ENCODE results near the gene INSIG1.

Gene INSIG1

DNA sequence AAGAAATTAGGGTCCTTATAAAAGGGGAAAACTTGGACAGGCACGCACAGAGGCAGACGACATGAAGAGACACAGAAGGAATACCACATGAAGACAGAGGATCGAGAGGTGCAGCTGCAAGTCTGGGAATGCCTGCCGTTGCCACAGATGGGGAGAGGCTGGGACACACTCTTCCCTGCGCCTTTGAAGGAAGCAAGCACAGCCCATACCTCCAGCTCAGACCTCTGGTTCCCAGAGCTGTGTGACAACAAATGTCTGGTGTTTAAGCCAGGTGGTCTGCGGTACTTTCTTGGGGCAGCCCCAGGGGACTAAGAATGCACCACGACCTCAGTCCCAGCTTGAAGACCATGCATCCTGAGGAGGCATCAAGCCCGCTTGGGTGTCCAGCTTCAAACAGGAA, 18.3 kb downstream of the INSIG1 start:
- no peak for ATAC-seq
- TF ChIP-seq ARNTL (CRISPR knock-in tag; IDR thresholded peaks at IDR 0.05; ENCODE audit: borderline replicate concordance, low read depth), result no peak
- no peak for TF ChIP-seq ZNF70 (CRISPR knock-in tag; IDR thresholded peaks at IDR 0.05)
- TF ChIP-seq, protein P1, sequence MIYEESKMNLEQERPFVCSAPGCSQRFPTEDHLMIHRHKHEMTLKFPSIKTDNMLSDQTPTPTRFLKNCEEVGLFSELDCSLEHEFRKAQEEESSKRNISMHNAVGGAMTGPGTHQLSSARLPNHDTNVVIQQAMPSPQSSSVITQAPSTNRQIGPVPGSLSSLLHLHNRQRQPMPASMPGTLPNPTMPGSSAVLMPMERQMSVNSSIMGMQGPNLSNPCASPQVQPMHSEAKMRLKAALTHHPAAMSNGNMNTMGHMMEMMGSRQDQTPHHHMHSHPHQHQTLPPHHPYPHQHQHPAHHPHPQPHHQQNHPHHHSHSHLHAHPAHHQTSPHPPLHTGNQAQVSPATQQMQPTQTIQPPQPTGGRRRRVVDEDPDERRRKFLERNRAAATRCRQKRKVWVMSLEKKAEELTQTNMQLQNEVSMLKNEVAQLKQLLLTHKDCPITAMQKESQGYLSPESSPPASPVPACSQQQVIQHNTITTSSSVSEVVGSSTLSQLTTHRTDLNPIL (CRISPR knock-in tag; IDR thresholded peaks at IDR 0.05; ENCODE audit: low read depth), result no peak
- no peak for TF ChIP-seq ZFP3 (CRISPR knock-in tag; IDR thresholded peaks at IDR 0.05)
- no peak for TF ChIP-seq OSR1 (CRISPR knock-in tag; IDR thresholded peaks at IDR 0.05)
- TF ChIP-seq ESRRG (CRISPR knock-in tag; IDR thresholded peaks at IDR 0.05), result no peak
- no peak for TF ChIP-seq ZNF8 (CRISPR knock-in tag; IDR thresholded peaks at IDR 0.05)
- no peak for TF ChIP-seq SNAI2 (CRISPR knock-in tag; IDR thresholded peaks at IDR 0.05)
- no peak for TF ChIP-seq ZNF565 (CRISPR knock-in tag; conservative IDR thresholded peaks at IDR 0.05; ENCODE audit: low read depth)
- TF ChIP-seq TCF4 (CRISPR knock-in tag; IDR thresholded peaks at IDR 0.05; ENCODE audit: borderline replicate concordance), result no peak
- no peak for TF ChIP-seq BACH2 (CRISPR knock-in tag; IDR thresholded peaks at IDR 0.05; ENCODE audit: borderline replicate concordance)
- no peak for TF ChIP-seq CSDC2 (CRISPR knock-in tag; IDR thresholded peaks at IDR 0.05)
- TF ChIP-seq, protein P2, sequence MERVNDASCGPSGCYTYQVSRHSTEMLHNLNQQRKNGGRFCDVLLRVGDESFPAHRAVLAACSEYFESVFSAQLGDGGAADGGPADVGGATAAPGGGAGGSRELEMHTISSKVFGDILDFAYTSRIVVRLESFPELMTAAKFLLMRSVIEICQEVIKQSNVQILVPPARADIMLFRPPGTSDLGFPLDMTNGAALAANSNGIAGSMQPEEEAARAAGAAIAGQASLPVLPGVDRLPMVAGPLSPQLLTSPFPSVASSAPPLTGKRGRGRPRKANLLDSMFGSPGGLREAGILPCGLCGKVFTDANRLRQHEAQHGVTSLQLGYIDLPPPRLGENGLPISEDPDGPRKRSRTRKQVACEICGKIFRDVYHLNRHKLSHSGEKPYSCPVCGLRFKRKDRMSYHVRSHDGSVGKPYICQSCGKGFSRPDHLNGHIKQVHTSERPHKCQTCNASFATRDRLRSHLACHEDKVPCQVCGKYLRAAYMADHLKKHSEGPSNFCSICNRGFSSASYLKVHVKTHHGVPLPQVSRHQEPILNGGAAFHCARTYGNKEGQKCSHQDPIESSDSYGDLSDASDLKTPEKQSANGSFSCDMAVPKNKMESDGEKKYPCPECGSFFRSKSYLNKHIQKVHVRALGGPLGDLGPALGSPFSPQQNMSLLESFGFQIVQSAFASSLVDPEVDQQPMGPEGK (CRISPR knock-in tag; IDR thresholded peaks at IDR 0.05; ENCODE audit: borderline replicate concordance), result no peak

DNA sequence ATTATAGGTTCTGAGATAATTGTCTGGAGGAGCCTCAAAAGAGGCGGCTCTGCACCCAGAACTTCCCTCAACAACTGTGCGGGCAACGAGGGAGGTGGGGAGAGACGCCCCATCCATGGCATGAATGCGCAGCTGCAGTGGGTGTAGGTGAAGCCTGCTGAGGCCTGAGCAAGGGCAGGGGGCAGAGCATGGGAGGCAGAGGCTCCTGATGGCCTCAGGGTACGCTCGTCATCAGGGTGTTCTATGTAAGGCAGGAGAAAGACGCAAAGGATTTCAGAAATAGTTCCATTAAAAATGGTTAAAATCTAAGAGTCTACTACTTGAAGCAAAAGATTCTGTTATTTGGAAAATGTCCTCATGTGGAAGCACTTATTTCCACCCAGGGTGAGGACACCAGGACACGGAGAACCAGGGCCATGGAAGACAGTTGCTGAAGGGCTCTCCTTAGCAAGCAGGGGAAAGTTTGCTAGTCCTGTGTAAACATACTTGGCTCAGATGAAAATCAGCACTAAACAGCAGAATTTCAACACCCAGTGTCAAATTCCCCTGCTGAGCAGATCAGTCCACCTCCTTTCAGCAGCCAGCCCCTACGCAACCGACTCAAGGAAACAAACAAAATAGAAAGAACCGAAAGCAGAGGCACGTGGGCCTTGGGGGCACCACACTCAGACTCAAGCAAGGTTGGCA, 18.9 kb downstream of the INSIG1 start:
- no peak for ATAC-seq

More for the DNA sequence above, 18.9 kb downstream of the INSIG1 start:
- no peak for TF ChIP-seq CSDC2 (CRISPR knock-in tag; IDR thresholded peaks at IDR 0.05)
- no peak for TF ChIP-seq ZNF70 (CRISPR knock-in tag; IDR thresholded peaks at IDR 0.05)
- TF ChIP-seq, protein P3, sequence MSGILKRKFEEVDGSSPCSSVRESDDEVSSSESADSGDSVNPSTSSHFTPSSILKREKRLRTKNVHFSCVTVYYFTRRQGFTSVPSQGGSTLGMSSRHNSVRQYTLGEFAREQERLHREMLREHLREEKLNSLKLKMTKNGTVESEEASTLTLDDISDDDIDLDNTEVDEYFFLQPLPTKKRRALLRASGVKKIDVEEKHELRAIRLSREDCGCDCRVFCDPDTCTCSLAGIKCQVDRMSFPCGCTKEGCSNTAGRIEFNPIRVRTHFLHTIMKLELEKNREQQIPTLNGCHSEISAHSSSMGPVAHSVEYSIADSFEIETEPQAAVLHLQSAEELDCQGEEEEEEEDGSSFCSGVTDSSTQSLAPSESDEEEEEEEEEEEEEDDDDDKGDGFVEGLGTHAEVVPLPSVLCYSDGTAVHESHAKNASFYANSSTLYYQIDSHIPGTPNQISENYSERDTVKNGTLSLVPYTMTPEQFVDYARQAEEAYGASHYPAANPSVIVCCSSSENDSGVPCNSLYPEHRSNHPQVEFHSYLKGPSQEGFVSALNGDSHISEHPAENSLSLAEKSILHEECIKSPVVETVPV (CRISPR knock-in tag; IDR thresholded peaks at IDR 0.05), result no peak
- TF ChIP-seq TOX (CRISPR knock-in tag; IDR thresholded peaks at IDR 0.05; ENCODE audit: borderline replicate concordance), result no peak
- TF ChIP-seq ESRRG (CRISPR knock-in tag; IDR thresholded peaks at IDR 0.05), result no peak
- no peak for TF ChIP-seq ZNF8 (CRISPR knock-in tag; IDR thresholded peaks at IDR 0.05)
- no peak for TF ChIP-seq ZC3H10 (CRISPR knock-in tag; IDR thresholded peaks at IDR 0.05)
- no peak for TF ChIP-seq ZFP30 (CRISPR knock-in tag; IDR thresholded peaks at IDR 0.05)
- no peak for TF ChIP-seq RARB (CRISPR knock-in tag; IDR thresholded peaks at IDR 0.05)
- TF ChIP-seq, protein P4, sequence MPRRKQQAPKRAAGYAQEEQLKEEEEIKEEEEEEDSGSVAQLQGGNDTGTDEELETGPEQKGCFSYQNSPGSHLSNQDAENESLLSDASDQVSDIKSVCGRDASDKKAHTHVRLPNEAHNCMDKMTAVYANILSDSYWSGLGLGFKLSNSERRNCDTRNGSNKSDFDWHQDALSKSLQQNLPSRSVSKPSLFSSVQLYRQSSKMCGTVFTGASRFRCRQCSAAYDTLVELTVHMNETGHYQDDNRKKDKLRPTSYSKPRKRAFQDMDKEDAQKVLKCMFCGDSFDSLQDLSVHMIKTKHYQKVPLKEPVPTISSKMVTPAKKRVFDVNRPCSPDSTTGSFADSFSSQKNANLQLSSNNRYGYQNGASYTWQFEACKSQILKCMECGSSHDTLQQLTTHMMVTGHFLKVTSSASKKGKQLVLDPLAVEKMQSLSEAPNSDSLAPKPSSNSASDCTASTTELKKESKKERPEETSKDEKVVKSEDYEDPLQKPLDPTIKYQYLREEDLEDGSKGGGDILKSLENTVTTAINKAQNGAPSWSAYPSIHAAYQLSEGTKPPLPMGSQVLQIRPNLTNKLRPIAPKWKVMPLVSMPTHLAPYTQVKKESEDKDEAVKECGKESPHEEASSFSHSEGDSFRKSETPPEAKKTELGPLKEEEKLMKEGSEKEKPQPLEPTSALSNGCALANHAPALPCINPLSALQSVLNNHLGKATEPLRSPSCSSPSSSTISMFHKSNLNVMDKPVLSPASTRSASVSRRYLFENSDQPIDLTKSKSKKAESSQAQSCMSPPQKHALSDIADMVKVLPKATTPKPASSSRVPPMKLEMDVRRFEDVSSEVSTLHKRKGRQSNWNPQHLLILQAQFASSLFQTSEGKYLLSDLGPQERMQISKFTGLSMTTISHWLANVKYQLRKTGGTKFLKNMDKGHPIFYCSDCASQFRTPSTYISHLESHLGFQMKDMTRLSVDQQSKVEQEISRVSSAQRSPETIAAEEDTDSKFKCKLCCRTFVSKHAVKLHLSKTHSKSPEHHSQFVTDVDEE (CRISPR knock-in tag; IDR thresholded peaks at IDR 0.05), result no peak
- no peak for TF ChIP-seq PPARA (CRISPR knock-in tag; IDR thresholded peaks at IDR 0.05; ENCODE audit: borderline replicate concordance)
- TF ChIP-seq, protein P2 (CRISPR knock-in tag; IDR thresholded peaks at IDR 0.05; ENCODE audit: borderline replicate concordance), result no peak
- no peak for TF ChIP-seq ZFP3 (CRISPR knock-in tag; IDR thresholded peaks at IDR 0.05)
- TF ChIP-seq GLIS3 (CRISPR knock-in tag; IDR thresholded peaks at IDR 0.05), result no peak
- TF ChIP-seq, protein P5, sequence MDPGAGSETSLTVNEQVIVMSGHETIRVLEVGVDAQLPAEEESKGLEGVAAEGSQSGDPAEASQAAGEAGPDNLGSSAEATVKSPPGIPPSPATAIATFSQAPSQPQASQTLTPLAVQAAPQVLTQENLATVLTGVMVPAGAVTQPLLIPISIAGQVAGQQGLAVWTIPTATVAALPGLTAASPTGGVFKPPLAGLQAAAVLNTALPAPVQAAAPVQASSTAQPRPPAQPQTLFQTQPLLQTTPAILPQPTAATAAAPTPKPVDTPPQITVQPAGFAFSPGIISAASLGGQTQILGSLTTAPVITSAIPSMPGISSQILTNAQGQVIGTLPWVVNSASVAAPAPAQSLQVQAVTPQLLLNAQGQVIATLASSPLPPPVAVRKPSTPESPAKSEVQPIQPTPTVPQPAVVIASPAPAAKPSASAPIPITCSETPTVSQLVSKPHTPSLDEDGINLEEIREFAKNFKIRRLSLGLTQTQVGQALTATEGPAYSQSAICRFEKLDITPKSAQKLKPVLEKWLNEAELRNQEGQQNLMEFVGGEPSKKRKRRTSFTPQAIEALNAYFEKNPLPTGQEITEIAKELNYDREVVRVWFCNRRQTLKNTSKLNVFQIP (CRISPR knock-in tag; IDR thresholded peaks at IDR 0.05; ENCODE audit: borderline replicate concordance, low read depth), result no peak

Measured in SK-N-SH treated with all-trans-retinoic acid at 6 μM for 48 hours (cell line).